ENCODE results near the gene KHDRBS1. TPM values are rescaled to one million over a fixed set of nuclear protein-coding genes. Genes with fewer than 3 reads are reported as not detected.

KHDRBS1 gene
- total and polyA plus RNA-seq, 2 of the 13 experiments (the other 11 are each of a cell fraction or from before 2014, with no cell fraction given): 25.1 to 39.0 TPM

DNA sequence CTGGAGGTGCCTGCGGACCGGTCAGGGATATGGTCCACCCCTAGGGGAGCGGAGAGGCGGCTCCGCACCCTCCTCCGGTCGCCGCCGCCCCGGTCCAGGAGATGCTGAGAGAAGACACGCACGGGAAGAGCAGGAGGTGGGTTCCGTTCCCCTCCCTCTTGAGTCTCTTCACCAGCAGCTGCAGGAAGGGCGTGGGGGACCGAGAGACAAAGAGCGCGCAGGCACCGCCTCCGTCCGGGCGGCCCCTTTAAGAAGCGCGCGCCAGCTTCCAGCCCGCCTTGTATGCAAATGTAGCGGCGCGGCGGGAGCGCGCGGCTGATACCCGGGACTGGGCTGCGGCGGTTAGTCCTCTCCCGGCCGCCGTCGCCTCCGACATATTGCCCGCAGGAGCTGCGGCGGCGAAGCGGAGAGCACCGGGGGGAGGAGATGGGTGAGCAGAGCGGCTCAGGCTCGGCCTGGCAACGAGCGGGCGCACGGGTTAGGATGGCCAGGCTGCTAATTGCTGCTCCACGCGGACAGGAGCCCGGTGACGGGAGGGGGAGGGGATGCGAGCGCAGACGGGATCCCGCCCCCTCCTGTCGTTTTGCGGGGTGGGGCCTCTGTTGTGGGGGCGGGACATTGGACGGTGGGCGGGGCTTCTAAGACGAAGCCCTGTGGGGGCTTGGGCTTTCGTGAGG, 59.1 kb downstream of the KHDRBS1 start, which contains the start of gene TMEM39B (continued):
- TF ChIP-seq, protein P1, sequence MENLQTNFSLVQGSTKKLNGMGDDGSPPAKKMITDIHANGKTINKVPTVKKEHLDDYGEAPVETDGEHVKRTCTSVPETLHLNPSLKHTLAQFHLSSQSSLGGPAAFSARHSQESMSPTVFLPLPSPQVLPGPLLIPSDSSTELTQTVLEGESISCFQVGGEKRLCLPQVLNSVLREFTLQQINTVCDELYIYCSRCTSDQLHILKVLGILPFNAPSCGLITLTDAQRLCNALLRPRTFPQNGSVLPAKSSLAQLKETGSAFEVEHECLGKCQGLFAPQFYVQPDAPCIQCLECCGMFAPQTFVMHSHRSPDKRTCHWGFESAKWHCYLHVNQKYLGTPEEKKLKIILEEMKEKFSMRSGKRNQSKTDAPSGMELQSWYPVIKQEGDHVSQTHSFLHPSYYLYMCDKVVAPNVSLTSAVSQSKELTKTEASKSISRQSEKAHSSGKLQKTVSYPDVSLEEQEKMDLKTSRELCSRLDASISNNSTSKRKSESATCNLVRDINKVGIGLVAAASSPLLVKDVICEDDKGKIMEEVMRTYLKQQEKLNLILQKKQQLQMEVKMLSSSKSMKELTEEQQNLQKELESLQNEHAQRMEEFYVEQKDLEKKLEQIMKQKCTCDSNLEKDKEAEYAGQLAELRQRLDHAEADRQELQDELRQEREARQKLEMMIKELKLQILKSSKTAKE (CRISPR knock-in tag; IDR thresholded peaks at IDR 0.05; ENCODE audit: borderline replicate concordance): no peak
- TF ChIP-seq ZNF672 (CRISPR knock-in tag; IDR thresholded peaks at IDR 0.05) (no peak), ZNF331 (CRISPR knock-in tag; IDR thresholded peaks at IDR 0.05) (0 out of 2 replicates have a peak, but pooled peaks have one; percentile 63), ZNF10 (CRISPR knock-in tag; IDR thresholded peaks at IDR 0.05; ENCODE audit: borderline replicate concordance, low read depth) (no peak), ZNF619 (CRISPR knock-in tag; IDR thresholded peaks at IDR 0.05) (0 out of 2 replicates have a peak, but pooled peaks have one; percentile 40), ZNF674 (CRISPR knock-in tag; IDR thresholded peaks at IDR 0.05; ENCODE audit: low read depth) (no peak), SMARCE1 (IDR thresholded peaks at IDR 0.05; ENCODE audit: borderline replicate concordance) (no peak), SP1 (IDR thresholded peaks at IDR 0.05) (no peak), SP1 (CRISPR knock-in tag; IDR thresholded peaks at IDR 0.05) (peak; percentile 68; the same call in 1 of the 2 replicates), ZBTB38 (CRISPR knock-in tag; IDR thresholded peaks at IDR 0.05) (peak; percentile 67), ELF3 (CRISPR knock-in tag; IDR thresholded peaks at IDR 0.05) (no peak), ZNF562 (CRISPR knock-in tag; IDR thresholded peaks at IDR 0.05; ENCODE audit: borderline replicate concordance) (no peak), ZNF143 (CRISPR knock-in tag; IDR thresholded peaks at IDR 0.05) (no peak), DNMT1 (CRISPR knock-in tag; IDR thresholded peaks at IDR 0.05) (no peak), PCBP2 (optimal IDR thresholded peaks at IDR 0.05; ENCODE audit: low read depth, low read length, poor library complexity, severe bottlenecking) (no peak), ZNF34 (CRISPR knock-in tag; IDR thresholded peaks at IDR 0.05; ENCODE audit: borderline replicate concordance) (no peak), DPF2 (CRISPR knock-in tag; IDR thresholded peaks at IDR 0.05; ENCODE audit: borderline replicate concordance, low read depth) (no peak)
- TF ChIP-seq, protein P2, sequence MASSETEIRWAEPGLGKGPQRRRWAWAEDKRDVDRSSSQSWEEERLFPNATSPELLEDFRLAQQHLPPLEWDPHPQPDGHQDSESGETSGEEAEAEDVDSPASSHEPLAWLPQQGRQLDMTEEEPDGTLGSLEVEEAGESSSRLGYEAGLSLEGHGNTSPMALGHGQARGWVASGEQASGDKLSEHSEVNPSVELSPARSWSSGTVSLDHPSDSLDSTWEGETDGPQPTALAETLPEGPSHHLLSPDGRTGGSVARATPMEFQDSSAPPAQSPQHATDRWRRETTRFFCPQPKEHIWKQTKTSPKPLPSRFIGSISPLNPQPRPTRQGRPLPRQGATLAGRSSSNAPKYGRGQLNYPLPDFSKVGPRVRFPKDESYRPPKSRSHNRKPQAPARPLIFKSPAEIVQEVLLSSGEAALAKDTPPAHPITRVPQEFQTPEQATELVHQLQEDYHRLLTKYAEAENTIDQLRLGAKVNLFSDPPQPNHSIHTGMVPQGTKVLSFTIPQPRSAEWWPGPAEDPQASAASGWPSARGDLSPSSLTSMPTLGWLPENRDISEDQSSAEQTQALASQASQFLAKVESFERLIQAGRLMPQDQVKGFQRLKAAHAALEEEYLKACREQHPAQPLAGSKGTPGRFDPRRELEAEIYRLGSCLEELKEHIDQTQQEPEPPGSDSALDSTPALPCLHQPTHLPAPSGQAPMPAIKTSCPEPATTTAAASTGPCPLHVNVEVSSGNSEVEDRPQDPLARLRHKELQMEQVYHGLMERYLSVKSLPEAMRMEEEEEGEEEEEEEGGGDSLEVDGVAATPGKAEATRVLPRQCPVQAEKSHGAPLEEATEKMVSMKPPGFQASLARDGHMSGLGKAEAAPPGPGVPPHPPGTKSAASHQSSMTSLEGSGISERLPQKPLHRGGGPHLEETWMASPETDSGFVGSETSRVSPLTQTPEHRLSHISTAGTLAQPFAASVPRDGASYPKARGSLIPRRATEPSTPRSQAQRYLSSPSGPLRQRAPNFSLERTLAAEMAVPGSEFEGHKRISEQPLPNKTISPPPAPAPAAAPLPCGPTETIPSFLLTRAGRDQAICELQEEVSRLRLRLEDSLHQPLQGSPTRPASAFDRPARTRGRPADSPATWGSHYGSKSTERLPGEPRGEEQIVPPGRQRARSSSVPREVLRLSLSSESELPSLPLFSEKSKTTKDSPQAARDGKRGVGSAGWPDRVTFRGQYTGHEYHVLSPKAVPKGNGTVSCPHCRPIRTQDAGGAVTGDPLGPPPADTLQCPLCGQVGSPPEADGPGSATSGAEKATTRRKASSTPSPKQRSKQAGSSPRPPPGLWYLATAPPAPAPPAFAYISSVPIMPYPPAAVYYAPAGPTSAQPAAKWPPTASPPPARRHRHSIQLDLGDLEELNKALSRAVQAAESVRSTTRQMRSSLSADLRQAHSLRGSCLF (CRISPR knock-in tag; IDR thresholded peaks at IDR 0.05; ENCODE audit: borderline replicate concordance): no peak
- TF ChIP-seq, protein P3, sequence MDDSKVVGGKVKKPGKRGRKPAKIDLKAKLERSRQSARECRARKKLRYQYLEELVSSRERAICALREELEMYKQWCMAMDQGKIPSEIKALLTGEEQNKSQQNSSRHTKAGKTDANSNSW (CRISPR knock-in tag; IDR thresholded peaks at IDR 0.05; ENCODE audit: borderline replicate concordance): no peak
- TF ChIP-seq, protein P4, sequence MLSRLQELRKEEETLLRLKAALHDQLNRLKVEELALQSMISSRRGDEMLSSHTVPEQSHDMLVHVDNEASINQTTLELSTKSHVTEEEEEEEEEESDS (CRISPR knock-in tag; IDR thresholded peaks at IDR 0.05; ENCODE audit: borderline replicate concordance): peak; percentile 96
- TF ChIP-seq, protein P5, sequence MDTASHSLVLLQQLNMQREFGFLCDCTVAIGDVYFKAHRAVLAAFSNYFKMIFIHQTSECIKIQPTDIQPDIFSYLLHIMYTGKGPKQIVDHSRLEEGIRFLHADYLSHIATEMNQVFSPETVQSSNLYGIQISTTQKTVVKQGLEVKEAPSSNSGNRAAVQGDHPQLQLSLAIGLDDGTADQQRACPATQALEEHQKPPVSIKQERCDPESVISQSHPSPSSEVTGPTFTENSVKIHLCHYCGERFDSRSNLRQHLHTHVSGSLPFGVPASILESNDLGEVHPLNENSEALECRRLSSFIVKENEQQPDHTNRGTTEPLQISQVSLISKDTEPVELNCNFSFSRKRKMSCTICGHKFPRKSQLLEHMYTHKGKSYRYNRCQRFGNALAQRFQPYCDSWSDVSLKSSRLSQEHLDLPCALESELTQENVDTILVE (CRISPR knock-in tag; IDR thresholded peaks at IDR 0.05): peak; percentile 88
